NT2/D1 (cell line): ENCODE data around the gene WWP2.

Source experiments
- YY1 ChIP-seq: IDR thresholded peaks from 2 replicates; pipeline ENCODE4 v1.6.1; 2011; ENCODE audit not compliant: insufficient read length, insufficient read depth
- ZNF274 ChIP-seq: IDR thresholded peaks from 2 replicates; pipeline ENCODE4 v1.6.1; 2011; ENCODE audit warnings: mild to moderate bottlenecking, low read depth, low read length

DNA sequence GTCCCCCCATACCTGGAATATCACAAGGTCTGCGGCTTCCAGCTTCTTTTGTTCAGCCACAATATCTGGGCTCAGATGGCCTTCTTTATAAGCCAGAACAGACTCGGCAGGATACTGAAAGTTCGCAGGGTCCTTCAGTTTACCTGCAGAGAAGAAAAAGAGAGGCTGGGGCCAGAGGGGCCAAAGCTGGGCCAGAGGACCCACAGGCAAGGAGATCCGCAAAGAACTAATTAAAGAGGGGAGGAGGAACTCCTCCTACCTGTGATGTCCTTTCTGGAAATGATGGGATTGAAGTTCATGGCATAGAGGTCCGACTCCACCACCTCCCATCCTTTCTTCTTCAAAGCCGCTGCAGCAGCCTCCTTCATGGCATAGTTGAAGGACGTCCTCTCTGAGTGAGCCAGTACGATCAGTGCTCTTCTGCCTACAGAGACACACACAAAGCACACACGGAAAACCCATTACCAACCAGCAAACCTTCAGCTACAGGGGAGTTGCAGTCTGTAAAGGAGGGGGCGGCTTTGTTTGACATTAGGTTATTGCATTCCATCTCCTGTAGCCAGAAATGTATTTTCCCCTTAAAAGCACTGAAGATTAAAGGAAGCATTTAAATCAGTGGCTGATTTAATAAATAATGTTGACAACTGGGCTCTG lies 43.9 kb upstream of the WWP2 start:
- TF ChIP-seq ZNF274 (no peak), YY1 (no peak)
